HG02852 (cell line): ENCODE results near the gene PLEKHA6.
"Not testable (repeated sequence)": the region's sequence is repeated elsewhere in the genome, so short reads cannot be mapped to it uniquely, and the experiment has no call there.

Experiments
- ATAC-seq: cut with Tn5 transposase; IDR thresholded peaks from one replicate; pipeline ENCODE4 v1.9.1; 2021; ENCODE audit warnings: mild to moderate bottlenecking, moderate library complexity; ENCODE audit not compliant: unreplicated experiment

Gene PLEKHA6

GRCh38 chr1:204336421-204337035, 23.2 kb downstream of the PLEKHA6 start:
- ATAC-seq, result no peak

- ATAC-seq, result no peak
Measured at GRCh38 chr1:204335533-204335932, 24.2 kb downstream of the PLEKHA6 start.

- no peak for ATAC-seq
Measured at GRCh38 chr1:204335085-204335484, 24.6 kb downstream of the PLEKHA6 start.

GRCh38 chr1:204334455-204334854, 25.3 kb downstream of the PLEKHA6 start:
- no peak for ATAC-seq

- no peak for ATAC-seq
Measured at GRCh38 chr1:204333427-204333826, 26.3 kb downstream of the PLEKHA6 start.

GRCh38 chr1:204331847-204332487, 27.8 kb downstream of the PLEKHA6 start:
- ATAC-seq, result no peak

- ATAC-seq, result no peak
Measured at GRCh38 chr1:204331275-204331674, 28.5 kb downstream of the PLEKHA6 start.

- ATAC-seq, result not testable (repeated sequence)
Measured at GRCh38 chr1:204327870-204328269, 31.9 kb downstream of the PLEKHA6 start.

- no peak for ATAC-seq
Measured at GRCh38 chr1:204327359-204327758, 32.4 kb downstream of the PLEKHA6 start.

- ATAC-seq, result no peak
Measured at GRCh38 chr1:204326771-204327300, 32.9 kb downstream of the PLEKHA6 start.

- ATAC-seq, result no peak
Measured at GRCh38 chr1:204325944-204326343, 33.8 kb downstream of the PLEKHA6 start.

- no peak for ATAC-seq
Measured at GRCh38 chr1:204323887-204324286, 35.8 kb downstream of the PLEKHA6 start.

- no peak for ATAC-seq
Measured at GRCh38 chr1:204322339-204322868, 37.3 kb downstream of the PLEKHA6 start.

GRCh38 chr1:204321665-204322064, 38.1 kb downstream of the PLEKHA6 start:
- no peak for ATAC-seq

- no peak for ATAC-seq
Measured at GRCh38 chr1:204321051-204321450, 38.7 kb downstream of the PLEKHA6 start.

GRCh38 chr1:204320382-204320804, 39.3 kb downstream of the PLEKHA6 start:
- ATAC-seq, result no peak

- ATAC-seq, result no peak
Measured at GRCh38 chr1:204319462-204319861, 40.3 kb downstream of the PLEKHA6 start.

- ATAC-seq, result no peak
Measured at GRCh38 chr1:204319027-204319426, 40.7 kb downstream of the PLEKHA6 start.

GRCh38 chr1:204318324-204318723, 41.4 kb downstream of the PLEKHA6 start:
- no peak for ATAC-seq

GRCh38 chr1:204317170-204317569, 42.6 kb downstream of the PLEKHA6 start:
- ATAC-seq, result no peak

GRCh38 chr1:204316164-204316563, 43.6 kb downstream of the PLEKHA6 start:
- no peak for ATAC-seq
